ENCODE measurements around the gene OR2M5. TPM values are rescaled to one million over a fixed set of nuclear protein-coding genes. Genes with fewer than 3 reads are reported as not detected.

Gene OR2M5
- total RNA-seq, result not detected in 3 replicates
- long read RNA-seq, result 0 reads

GRCh38 chr1:248144513-248145198 lies at the start of gene OR2M5:
Gene OR2M5, plus strand, starts transcription at chr1:248145148. Its CDS starts 0 bp downstream, at chr1:248145148.
- no peak for TF ChIP-seq CTCF (IDR thresholded peaks at IDR 0.05)
- no peaks in the 10 kb centered on the region for H3K27me3 Mint-ChIP-seq (ENCODE audit: low read depth)

GRCh38 chr1:248098529-248098928 lies 46.4 kb upstream of the OR2M5 start:
- H3K9me3 Mint-ChIP-seq (ENCODE audit: low read depth), result peaks cover 48% of the 10 kb centered on the region
- no peaks in the 10 kb centered on the region for H3K4me1 Mint-ChIP-seq (ENCODE audit: low read depth)
- no peak for DNase-seq (ENCODE audit: low spot score)
- no peaks in the 10 kb centered on the region for H3K27me3 Mint-ChIP-seq (ENCODE audit: low read depth)
- H3K36me3 Mint-ChIP-seq (ENCODE audit: low read depth), result no peaks in the 10 kb centered on the region
- no peak overlapping the region for H3K4me3 Mint-ChIP-seq (ENCODE audit: unreplicated experiment)
- no peak for TF ChIP-seq CTCF (IDR thresholded peaks at IDR 0.05)
- no peak overlapping the region for H3K27ac Mint-ChIP-seq (ENCODE audit: unreplicated experiment)

More at GRCh38 chr1:248144513-248145198, at the start of gene OR2M5:
- Mint-ChIP-seq H3K4me3 (ENCODE audit: unreplicated experiment) (no peak within 1 kb of the TSS), H3K36me3 (ENCODE audit: low read depth) (no peaks in the 10 kb centered on the region), H3K9me3 (ENCODE audit: low read depth) (peaks cover 65% of the 10 kb centered on the region), H3K4me1 (ENCODE audit: low read depth) (no peaks in the 10 kb centered on the region), H3K27ac (ENCODE audit: unreplicated experiment) (no peak within 1 kb of the TSS)
- DNase-seq (ENCODE audit: low spot score), result no peak

- no peak for DNase-seq (ENCODE audit: low spot score)
- no peak for TF ChIP-seq CTCF (IDR thresholded peaks at IDR 0.05)
- H3K4me3 Mint-ChIP-seq (ENCODE audit: unreplicated experiment), result no peak overlapping the region
- peaks cover 59% of the 10 kb centered on the region for H3K9me3 Mint-ChIP-seq (ENCODE audit: low read depth)
- no peaks in the 10 kb centered on the region for H3K36me3 Mint-ChIP-seq (ENCODE audit: low read depth)
- H3K27ac Mint-ChIP-seq (ENCODE audit: unreplicated experiment), result no peak overlapping the region
- H3K27me3 Mint-ChIP-seq (ENCODE audit: low read depth), result no peaks in the 10 kb centered on the region
- H3K4me1 Mint-ChIP-seq (ENCODE audit: low read depth), result no peaks in the 10 kb centered on the region
These were observed 42.1 kb upstream of the OR2M5 start for GRCh38 chr1:248102847-248103246.

- H3K4me3 Mint-ChIP-seq (ENCODE audit: unreplicated experiment), result no peak overlapping the region
- no peak for DNase-seq (ENCODE audit: low spot score)
- no peaks in the 10 kb centered on the region for H3K4me1 Mint-ChIP-seq (ENCODE audit: low read depth)
- H3K9me3 Mint-ChIP-seq (ENCODE audit: low read depth), result peaks cover 69% of the 10 kb centered on the region
- H3K27ac Mint-ChIP-seq (ENCODE audit: unreplicated experiment), result no peak overlapping the region
- no peaks in the 10 kb centered on the region for H3K36me3 Mint-ChIP-seq (ENCODE audit: low read depth)
- H3K27me3 Mint-ChIP-seq (ENCODE audit: low read depth), result no peaks in the 10 kb centered on the region
- no peak for TF ChIP-seq CTCF (IDR thresholded peaks at IDR 0.05)
These were observed 33.8 kb upstream of the OR2M5 start for GRCh38 chr1:248111157-248111556.

- peaks cover 44% of the 10 kb centered on the region for H3K9me3 Mint-ChIP-seq (ENCODE audit: low read depth)
- no peak for DNase-seq (ENCODE audit: low spot score)
- H3K27ac Mint-ChIP-seq (ENCODE audit: unreplicated experiment), result no peak overlapping the region
- no peaks in the 10 kb centered on the region for H3K36me3 Mint-ChIP-seq (ENCODE audit: low read depth)
- H3K4me1 Mint-ChIP-seq (ENCODE audit: low read depth), result no peaks in the 10 kb centered on the region
- no peak for TF ChIP-seq CTCF (IDR thresholded peaks at IDR 0.05)
- no peaks in the 10 kb centered on the region for H3K27me3 Mint-ChIP-seq (ENCODE audit: low read depth)
- H3K4me3 Mint-ChIP-seq (ENCODE audit: unreplicated experiment), result no peak overlapping the region
These were observed 30.1 kb upstream of the OR2M5 start for GRCh38 chr1:248114890-248115289.
